Left lung (tissue), 10 donors: Measurements from ENCODE around the gene TRAF3IP3. TPM values are rescaled to one million over a fixed set of nuclear protein-coding genes. Genes with fewer than 3 reads are reported as not detected.

Source experiments
- ATAC-seq: fragments of 200-7000 bp; cut with Tn5 transposase; one replicate; pipeline ENCODE4 v1.9.1; 2020; ENCODE audit warnings: moderate library complexity
- DNase-seq, 4 donors: peaks; one replicate each; pipeline ENCODE4 v3.0.0-alpha.2; 2013 to 2020
- H3K27ac ChIP-seq, 2 donors: fragments of 200-600 bp; sonication (generic) in 1 of 2; one replicate each; pipeline versions ENCODE4 v1.5.0 to v1.8.0; 2020 to 2021
- H3K27me3 ChIP-seq, 2 donors: fragments of 200-600 bp; sonication (generic) in 1 of 2; one replicate each; pipeline versions ENCODE4 v1.5.0 to v1.8.0; 2020 to 2021
- H3K36me3 ChIP-seq, 2 donors: fragments of 200-600 bp; sonication (generic) in 1 of 2; one replicate each; pipeline versions ENCODE4 v1.5.0 to v1.8.0; 2020 to 2021
- H3K4me1 ChIP-seq, 2 donors: fragments of 200-600 bp; one replicate each; pipeline ENCODE4 v1.8.0; 2021
- H3K4me3 ChIP-seq, 2 donors: fragments of 200-600 bp; sonication (generic) in 1 of 2; one replicate each; pipeline versions ENCODE4 v1.5.0 to v1.8.0; 2020 to 2021; ENCODE audit warnings: mild to moderate bottlenecking in 1 of 2
- H3K9me3 ChIP-seq, 2 donors: fragments of 200-600 bp; sonication (generic) in 1 of 2; one replicate each; pipeline versions ENCODE4 v1.5.0 to v1.8.0; 2020 to 2021
- CTCF ChIP-seq, 2 donors: fragments of 200-600 bp; sonication (generic) in 1 of 2; IDR thresholded peaks; one replicate each; pipeline versions ENCODE4 v1.5.0 to v1.8.0; 2021; ENCODE audit warnings: antibody characterized with exemption in 2 of 2
- intact Hi-C, 2 donors: fragments of 100-400 bp; cut with DNase I; formaldehyde crosslinking; loops; one replicate each; pipeline versions ENCODE4 v1.11.2 to v1.14.2; 2022
- polyA plus RNA-seq, 6 donors: library from polyadenylated mRNA; unstranded; fragments of 120-200 nt; gene quantifications; one replicate each; pipeline ENCODE4 v1.2.1, GENCODE V29; 2013; ENCODE audit not compliant: insufficient read length in 6 of 6
- total RNA-seq, 2 donors: library from RNA; stranded (reverse); fragmentation: NEBNext Ultra II Directional; extraction: Animal tissue kit (Norgen Biotek cat#: 25700); gene quantifications; one replicate each; pipeline ENCODE4 v1.2.1, GENCODE V29; 2021
- donor health status: DM: no; HTN: yes; CAD: no.
- donor health status: DM: no; HTN: no; CAD: no.

Gene TRAF3IP3
- total and polyA plus RNA-seq, 8 donors: 2.2 to 13.5 (median 3.1) TPM

- DNase-seq (no peak), ATAC-seq (no peak)
- H3K4me3 ChIP-seq: no peak overlapping the region
Measured at GRCh38 chr1:209741889-209742288, 14.0 kb upstream of the TRAF3IP3 start.

DNA sequence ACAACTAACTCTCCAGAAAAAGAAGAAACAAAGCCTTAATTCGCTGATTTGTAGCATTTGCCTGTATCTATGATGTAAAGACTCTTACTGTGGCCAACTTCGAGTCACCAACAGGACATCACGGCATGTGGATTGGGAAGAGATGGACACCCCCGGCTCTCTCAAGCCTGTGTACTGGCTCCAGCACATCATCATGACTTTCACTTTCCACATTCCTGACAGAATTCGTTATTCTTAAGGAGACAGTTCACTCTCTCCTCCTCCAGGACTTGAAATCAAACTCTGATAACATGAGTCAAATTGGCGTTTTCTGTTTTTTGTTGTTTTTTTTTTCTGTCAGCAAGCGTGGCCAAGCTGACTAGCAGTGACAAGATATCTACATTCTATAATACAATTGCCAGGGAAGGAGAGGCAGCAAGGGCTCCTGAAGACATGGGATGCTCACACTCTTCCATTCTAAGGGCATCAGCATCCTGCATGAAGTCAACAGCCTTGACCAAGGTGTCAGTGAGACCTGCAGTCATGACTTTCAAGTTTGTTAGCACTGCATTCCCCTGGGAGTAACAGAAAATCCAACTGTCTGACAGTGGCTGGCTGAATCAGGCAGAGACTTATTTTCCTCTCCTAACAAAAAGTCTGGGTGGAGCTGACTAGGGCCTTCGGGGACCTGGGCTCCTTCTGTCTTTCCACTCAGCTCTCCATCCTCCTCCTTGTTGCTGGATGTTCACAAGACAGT lies 13.3 kb upstream of the TRAF3IP3 start:
- peak in 2 of 4 donors; percentile 26 to 54 for DNase-seq
- H3K27me3 ChIP-seq: no peaks in the 10 kb centered on the region
- H3K27ac ChIP-seq: peak overlapping the region in 1 of 2 donors; percentile 57
- no peak for TF ChIP-seq CTCF (IDR thresholded peaks at IDR 0.05)
- H3K9me3 ChIP-seq: no peaks in the 10 kb centered on the region
- no peaks in the 10 kb centered on the region for H3K36me3 ChIP-seq
- intact Hi-C loops: no loop called here
- H3K4me3 ChIP-seq: no peak overlapping the region
- peaks cover 0 to 6% of the 10 kb centered on the region in 2 donors for H3K4me1 ChIP-seq
- peak; percentile 59 for ATAC-seq

More at GRCh38 chr1:209741889-209742288, 14.0 kb upstream of the TRAF3IP3 start:
- TF ChIP-seq CTCF (IDR thresholded peaks at IDR 0.05): no peak
- no peaks in the 10 kb centered on the region for H3K9me3 ChIP-seq
- no peaks in the 10 kb centered on the region for H3K4me1 ChIP-seq
- intact Hi-C loops: no loop called here
- H3K27me3 ChIP-seq: no peaks in the 10 kb centered on the region
- H3K36me3 ChIP-seq: no peaks in the 10 kb centered on the region
- peak overlapping the region in 1 of 2 donors; percentile 57 for H3K27ac ChIP-seq

DNA sequence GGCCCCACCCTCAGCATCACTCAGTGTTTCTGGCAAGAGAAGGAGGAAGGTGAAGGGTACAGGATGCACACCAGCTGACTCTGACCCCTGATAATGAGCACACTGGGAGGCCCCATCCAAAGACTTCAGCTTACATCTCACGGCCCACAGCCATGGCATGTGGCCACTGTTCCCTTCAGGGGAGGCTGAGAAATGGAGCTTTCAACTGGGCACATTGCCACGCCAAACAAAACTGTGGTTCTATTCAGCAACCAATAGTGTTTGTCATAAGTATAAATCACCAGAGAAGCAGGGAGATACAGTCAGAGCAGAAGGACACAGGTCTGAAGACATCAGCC lies 12.7 kb upstream of the TRAF3IP3 start:
- peaks cover 0 to 12% of the 10 kb centered on the region in 2 donors for H3K4me1 ChIP-seq
- TF ChIP-seq CTCF (IDR thresholded peaks at IDR 0.05): no peak
- H3K9me3 ChIP-seq: no peaks in the 10 kb centered on the region
- H3K4me3 ChIP-seq: no peak overlapping the region
- no peaks in the 10 kb centered on the region for H3K27me3 ChIP-seq
- DNase-seq (no peak), ATAC-seq (no peak)
- peak overlapping the region in 1 of 2 donors; percentile 57 for H3K27ac ChIP-seq
- no peaks in the 10 kb centered on the region for H3K36me3 ChIP-seq
- intact Hi-C loops: no loop called here

DNA sequence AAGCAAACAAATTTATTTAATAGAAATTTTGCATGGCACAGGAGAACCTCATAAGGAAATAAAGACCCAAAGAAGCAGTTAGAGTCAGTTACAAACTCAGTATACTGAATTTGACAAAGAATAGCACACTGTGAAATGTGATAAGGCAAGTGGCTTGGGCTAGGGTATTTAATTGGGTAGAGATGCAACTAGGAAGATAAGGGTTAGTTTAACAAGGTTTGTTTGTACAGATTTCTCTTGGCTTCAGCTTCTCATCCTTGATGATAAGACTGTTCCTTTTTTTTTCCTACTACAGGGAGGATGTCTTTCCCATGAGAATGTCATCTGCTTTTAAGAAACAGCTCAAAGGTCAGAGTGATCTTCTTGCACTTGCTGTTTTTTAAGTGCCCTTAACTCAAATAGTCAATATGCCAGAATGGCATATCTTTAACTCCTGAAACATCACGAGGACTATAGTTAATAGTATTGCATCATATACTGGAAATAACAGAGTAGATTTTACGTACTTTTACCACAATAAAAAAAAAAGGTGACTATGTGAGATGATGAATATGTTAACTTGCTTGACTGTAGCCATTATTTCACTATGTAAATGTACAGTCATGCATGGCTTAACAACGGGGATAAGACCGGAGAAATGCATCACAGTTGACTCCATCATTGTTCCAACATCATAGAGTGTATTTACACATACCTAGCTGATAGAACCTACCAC lies 9.2 kb upstream of the TRAF3IP3 start:
- Histone ChIP-seq H3K4me3 (no peak overlapping the region), H3K36me3 (no peaks in the 10 kb centered on the region), H3K4me1 (peaks cover 0 to 46% of the 10 kb centered on the region in 2 donors), H3K27me3 (no peaks in the 10 kb centered on the region), H3K27ac (no peak overlapping the region), H3K9me3 (no peaks in the 10 kb centered on the region)
- no peak for TF ChIP-seq CTCF (IDR thresholded peaks at IDR 0.05)
- DNase-seq: no peak
- no peak for ATAC-seq
- intact Hi-C loops: loop anchor here in 1 of 2 donors (5.0 kb wide), 1 partner anchor 169 kb away; no protein-coding TSS in a partner anchor
